Measurements from ENCODE around the gene VWA7. TPM values are rescaled to one million over a fixed set of nuclear protein-coding genes. Genes with fewer than 3 reads are reported as not detected.

Gene VWA7
- polyA plus RNA-seq, 2 of the 4 experiments (the other 2 are of a cell fraction): 1.1 TPM

DNA sequence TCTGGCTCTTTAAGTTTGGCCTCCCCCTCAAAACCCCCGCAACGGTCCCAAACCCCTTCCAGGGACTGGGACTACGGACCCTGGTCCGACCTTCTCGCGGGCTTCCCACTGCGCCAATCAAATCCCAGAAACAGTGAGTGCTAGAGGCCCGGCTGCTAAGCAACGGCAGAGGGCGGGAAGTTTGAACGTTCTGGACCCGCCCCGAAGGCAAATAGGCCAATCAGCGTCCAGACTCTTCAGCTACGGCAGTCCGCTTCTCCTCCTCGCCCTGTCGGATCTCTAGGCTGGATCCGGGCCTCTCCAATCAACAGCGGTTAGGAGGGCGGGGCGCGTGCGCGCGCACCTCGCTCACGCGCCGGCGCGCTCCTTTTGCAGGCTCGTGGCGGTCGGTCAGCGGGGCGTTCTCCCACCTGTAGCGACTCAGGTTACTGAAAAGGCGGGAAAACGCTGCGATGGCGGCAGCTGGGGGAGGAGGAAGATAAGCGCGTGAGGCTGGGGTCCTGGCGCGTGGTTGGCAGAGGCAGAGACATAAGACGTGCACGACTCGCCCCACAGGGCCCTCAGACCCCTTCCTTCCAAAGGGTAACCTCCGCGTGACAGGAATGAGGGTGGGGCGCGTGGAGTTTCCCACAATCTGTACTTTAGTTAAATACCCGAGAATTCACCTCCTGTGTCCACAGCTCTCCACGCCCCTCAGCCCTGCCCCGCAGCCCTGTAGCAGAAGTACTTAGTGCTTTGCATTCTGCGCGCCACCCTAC lies 37.3 kb downstream of the VWA7 start, which contains the start of gene MSH5 (continued):
- TF ChIP-seq, protein P1, sequence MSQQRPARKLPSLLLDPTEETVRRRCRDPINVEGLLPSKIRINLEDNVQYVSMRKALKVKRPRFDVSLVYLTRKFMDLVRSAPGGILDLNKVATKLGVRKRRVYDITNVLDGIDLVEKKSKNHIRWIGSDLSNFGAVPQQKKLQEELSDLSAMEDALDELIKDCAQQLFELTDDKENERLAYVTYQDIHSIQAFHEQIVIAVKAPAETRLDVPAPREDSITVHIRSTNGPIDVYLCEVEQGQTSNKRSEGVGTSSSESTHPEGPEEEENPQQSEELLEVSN (IDR thresholded peaks at IDR 0.05; ENCODE audit: borderline replicate concordance, low read depth): peak; percentile 95
- no peak for TF ChIP-seq RNF2 (IDR thresholded peaks at IDR 0.05; ENCODE audit: borderline replicate concordance, low read depth)
- TF ChIP-seq, protein P2, sequence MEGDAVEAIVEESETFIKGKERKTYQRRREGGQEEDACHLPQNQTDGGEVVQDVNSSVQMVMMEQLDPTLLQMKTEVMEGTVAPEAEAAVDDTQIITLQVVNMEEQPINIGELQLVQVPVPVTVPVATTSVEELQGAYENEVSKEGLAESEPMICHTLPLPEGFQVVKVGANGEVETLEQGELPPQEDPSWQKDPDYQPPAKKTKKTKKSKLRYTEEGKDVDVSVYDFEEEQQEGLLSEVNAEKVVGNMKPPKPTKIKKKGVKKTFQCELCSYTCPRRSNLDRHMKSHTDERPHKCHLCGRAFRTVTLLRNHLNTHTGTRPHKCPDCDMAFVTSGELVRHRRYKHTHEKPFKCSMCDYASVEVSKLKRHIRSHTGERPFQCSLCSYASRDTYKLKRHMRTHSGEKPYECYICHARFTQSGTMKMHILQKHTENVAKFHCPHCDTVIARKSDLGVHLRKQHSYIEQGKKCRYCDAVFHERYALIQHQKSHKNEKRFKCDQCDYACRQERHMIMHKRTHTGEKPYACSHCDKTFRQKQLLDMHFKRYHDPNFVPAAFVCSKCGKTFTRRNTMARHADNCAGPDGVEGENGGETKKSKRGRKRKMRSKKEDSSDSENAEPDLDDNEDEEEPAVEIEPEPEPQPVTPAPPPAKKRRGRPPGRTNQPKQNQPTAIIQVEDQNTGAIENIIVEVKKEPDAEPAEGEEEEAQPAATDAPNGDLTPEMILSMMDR (IDR thresholded peaks at IDR 0.05): no peak
- TF ChIP-seq, protein P3, sequence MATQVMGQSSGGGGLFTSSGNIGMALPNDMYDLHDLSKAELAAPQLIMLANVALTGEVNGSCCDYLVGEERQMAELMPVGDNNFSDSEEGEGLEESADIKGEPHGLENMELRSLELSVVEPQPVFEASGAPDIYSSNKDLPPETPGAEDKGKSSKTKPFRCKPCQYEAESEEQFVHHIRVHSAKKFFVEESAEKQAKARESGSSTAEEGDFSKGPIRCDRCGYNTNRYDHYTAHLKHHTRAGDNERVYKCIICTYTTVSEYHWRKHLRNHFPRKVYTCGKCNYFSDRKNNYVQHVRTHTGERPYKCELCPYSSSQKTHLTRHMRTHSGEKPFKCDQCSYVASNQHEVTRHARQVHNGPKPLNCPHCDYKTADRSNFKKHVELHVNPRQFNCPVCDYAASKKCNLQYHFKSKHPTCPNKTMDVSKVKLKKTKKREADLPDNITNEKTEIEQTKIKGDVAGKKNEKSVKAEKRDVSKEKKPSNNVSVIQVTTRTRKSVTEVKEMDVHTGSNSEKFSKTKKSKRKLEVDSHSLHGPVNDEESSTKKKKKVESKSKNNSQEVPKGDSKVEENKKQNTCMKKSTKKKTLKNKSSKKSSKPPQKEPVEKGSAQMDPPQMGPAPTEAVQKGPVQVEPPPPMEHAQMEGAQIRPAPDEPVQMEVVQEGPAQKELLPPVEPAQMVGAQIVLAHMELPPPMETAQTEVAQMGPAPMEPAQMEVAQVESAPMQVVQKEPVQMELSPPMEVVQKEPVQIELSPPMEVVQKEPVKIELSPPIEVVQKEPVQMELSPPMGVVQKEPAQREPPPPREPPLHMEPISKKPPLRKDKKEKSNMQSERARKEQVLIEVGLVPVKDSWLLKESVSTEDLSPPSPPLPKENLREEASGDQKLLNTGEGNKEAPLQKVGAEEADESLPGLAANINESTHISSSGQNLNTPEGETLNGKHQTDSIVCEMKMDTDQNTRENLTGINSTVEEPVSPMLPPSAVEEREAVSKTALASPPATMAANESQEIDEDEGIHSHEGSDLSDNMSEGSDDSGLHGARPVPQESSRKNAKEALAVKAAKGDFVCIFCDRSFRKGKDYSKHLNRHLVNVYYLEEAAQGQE (IDR thresholded peaks at IDR 0.05): peak; percentile 74
- no peak for TF ChIP-seq JUNB (IDR thresholded peaks at IDR 0.05)
- no peak for TF ChIP-seq RAD21 (conservative IDR thresholded peaks at IDR 0.05 in 1 of 2, IDR thresholded peaks at IDR 0.05 in 1 of 2)

DNA sequence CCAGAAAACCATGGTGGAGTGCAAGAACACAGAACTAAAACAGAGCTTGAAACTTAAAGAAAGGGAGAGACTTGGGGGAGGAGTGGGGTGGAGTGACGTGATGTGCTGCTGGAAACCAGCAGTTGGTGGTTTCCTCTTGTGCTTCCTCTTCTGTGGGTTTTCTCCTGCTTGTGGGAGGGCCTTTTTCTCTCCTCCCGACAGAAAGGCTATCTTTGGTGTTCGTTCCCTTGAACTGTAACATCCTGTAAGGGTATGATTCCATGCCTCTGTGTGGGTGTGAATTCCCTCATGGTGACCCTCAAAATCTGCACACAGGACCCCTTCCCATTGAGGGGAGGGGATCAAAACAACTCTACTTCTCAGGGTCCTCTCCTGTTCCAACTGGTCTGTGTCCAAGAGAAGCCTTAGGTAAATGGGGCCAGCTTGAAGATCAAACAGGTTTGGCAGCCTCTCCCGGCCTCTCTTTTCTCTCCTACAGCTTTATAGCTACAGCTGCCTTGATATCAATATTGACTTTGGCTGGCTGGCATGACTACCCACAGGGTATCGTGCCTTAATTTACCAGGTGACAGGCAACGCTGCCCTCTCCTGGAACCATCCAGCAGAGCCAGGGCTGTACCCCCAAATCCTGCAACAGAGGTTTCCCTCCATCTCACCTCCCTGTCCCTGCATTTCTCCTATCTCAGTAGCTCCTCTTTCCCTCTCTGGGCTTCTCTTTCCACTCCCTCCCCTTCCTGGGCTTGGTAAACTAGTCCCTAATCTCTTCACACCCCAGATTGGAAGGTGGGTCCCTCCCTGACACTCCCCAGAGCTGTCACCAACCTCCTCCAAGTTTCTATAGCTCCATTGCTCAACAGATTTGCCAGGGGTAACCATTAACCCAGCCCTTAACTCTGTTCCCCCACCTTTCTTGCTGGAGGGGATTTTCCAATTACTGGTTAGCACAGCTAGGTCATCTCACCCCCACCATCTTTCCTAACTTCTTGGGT lies 38.8 kb downstream of the VWA7 start:
- H3K4me1 ChIP-seq: peaks cover 51% of the 10 kb centered on the region
- FAIRE-seq: no peak
- H3K4me3 ChIP-seq: peak overlapping the region; percentile 44; the same call in 1 of the 3 replicates
- ATAC-seq: peak in 1 of 2 experiments; percentile 5; a peak in 2 of 6 replicates
- peak overlapping the region; percentile 99 for H3K4me2 ChIP-seq
- peak overlapping the region; percentile 94 to 99 for H3K27ac ChIP-seq
- TF ChIP-seq ZNF302 (CRISPR knock-in tag; IDR thresholded peaks at IDR 0.05) (no peak), EHF (CRISPR knock-in tag; IDR thresholded peaks at IDR 0.05) (peak; percentile 26; the same call in 1 of the 2 replicates), CHD4 (IDR thresholded peaks at IDR 0.05; ENCODE audit: borderline replicate concordance) (no peak), CEBPB (IDR thresholded peaks at IDR 0.05) (peak; percentile 42 to 87; a peak in 3 of 4 replicates), MAFK (IDR thresholded peaks at IDR 0.05; ENCODE audit: partially characterized antibody) (no peak), GATA3 (IDR thresholded peaks at IDR 0.05; ENCODE audit: borderline replicate concordance) (0 out of 2 replicates have a peak, but pooled peaks have one; percentile 31)
- TF ChIP-seq, protein P4, sequence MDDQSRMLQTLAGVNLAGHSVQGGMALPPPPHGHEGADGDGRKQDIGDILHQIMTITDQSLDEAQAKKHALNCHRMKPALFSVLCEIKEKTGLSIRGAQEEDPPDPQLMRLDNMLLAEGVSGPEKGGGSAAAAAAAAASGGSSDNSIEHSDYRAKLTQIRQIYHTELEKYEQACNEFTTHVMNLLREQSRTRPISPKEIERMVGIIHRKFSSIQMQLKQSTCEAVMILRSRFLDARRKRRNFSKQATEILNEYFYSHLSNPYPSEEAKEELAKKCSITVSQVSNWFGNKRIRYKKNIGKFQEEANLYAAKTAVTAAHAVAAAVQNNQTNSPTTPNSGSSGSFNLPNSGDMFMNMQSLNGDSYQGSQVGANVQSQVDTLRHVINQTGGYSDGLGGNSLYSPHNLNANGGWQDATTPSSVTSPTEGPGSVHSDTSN (IDR thresholded peaks at IDR 0.05): no peak
- TF ChIP-seq, protein P5, sequence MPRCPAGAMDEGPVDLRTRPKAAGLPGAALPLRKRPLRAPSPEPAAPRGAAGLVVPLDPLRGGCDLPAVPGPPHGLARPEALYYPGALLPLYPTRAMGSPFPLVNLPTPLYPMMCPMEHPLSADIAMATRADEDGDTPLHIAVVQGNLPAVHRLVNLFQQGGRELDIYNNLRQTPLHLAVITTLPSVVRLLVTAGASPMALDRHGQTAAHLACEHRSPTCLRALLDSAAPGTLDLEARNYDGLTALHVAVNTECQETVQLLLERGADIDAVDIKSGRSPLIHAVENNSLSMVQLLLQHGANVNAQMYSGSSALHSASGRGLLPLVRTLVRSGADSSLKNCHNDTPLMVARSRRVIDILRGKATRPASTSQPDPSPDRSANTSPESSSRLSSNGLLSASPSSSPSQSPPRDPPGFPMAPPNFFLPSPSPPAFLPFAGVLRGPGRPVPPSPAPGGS (IDR thresholded peaks at IDR 0.05): no peak
- POLR2A ChIA-PET: interaction anchor here (0.5 to 1.3 kb wide), 4 partner anchors 54 to 97 kb away, joined by 3 to 5 read pairs (median 4); partner anchors contain the start of genes BAG6, HSPA1A and HSPA1L
- DNase-seq (ENCODE audit: low read depth in 1 of 2, low spot score in 1 of 2): peak; percentile 59 to 81
- under 1% methylated on average over 6 of the region's 6 CpGs for WGBS (ENCODE audit: missing lambda C conversion rate)
- no peaks in the 10 kb centered on the region for H3K9me3 ChIP-seq
- CTCF ChIA-PET: interaction anchor here (0.6 to 4.5 kb wide), 16 partner anchors 9 to 126 kb away, joined by 3 to 30 read pairs (median 4); partner anchors contain the start of genes DDAH2, MPIG6B and VARS1
